Right renal pelvis (tissue), 4 donors: ENCODE data around the gene CA7. TPM values are rescaled to one million over a fixed set of nuclear protein-coding genes. Genes with fewer than 3 reads are reported as not detected.
A peak's percentile ranks its signal among the peaks of the same experiment; 100 is the strongest.
"Not testable (repeated sequence)": the region's sequence is repeated elsewhere in the genome, so short reads cannot be mapped to it uniquely, and the experiment has no call there.

Experiments used
- DNase-seq, 4 donors: peaks; one replicate each; pipeline ENCODE4 v3.0.0-alpha.2; 2013; ENCODE audit warnings: low read depth in 4 of 4, low spot score in 3 of 4, missing footprints in 1 of 4
- polyA plus RNA-seq, 4 donors: library from polyadenylated mRNA; unstranded; fragments of 120-200 nt; gene quantifications; one replicate each; pipeline ENCODE4 v1.2.1, GENCODE V29; 2013; ENCODE audit not compliant: insufficient read length in 4 of 4

The CA7 gene
- polyA plus RNA-seq, 4 donors = 0.21 to 0.71 (median 0.31) TPM

GRCh38 chr16:66894948-66895688 lies 50.9 kb downstream of the CA7 start:
- no peak for DNase-seq

GRCh38 chr16:66895689-66895979 lies 51.4 kb downstream of the CA7 start:
- no peak for DNase-seq

GRCh38 chr16:66895999-66896398 lies 51.8 kb downstream of the CA7 start:
- no peak for DNase-seq

- not testable (repeated sequence) for DNase-seq
These were observed 52.5 kb downstream of the CA7 start for GRCh38 chr16:66896682-66897081.

GRCh38 chr16:66898207-66898606 lies 54.0 kb downstream of the CA7 start:
- no peak for DNase-seq

GRCh38 chr16:66898933-66899309 lies 54.7 kb downstream of the CA7 start:
- DNase-seq = no peak

- DNase-seq = no peak
These were observed 55.2 kb downstream of the CA7 start for GRCh38 chr16:66899310-66899944.

GRCh38 chr16:66899945-66900710 lies 55.9 kb downstream of the CA7 start:
- DNase-seq = peak in 3 of 4 donors; percentile 72 to 80 (median 79)

GRCh38 chr16:66900721-66901441 lies 56.7 kb downstream of the CA7 start:
- DNase-seq = no peak

- no peak for DNase-seq
These were observed 57.4 kb downstream of the CA7 start for GRCh38 chr16:66901626-66902025.

GRCh38 chr16:66902648-66903543 lies 58.7 kb downstream of the CA7 start:
- DNase-seq = no peak

Other genes starting within 250 kb of the CA7 start
- gene CMTM3, start 239.7 kb upstream of the CA7 start, polyA plus RNA-seq = 10 to 100 TPM; 64.7 to 80.6 (median 69.9) TPM
- 10 to 100 TPM; 67.3 to 76.9 (median 72.7) TPM for gene CMTM4, start 147.7 kb upstream of the CA7 start, polyA plus RNA-seq
- gene DYNC1LI2, start 92.8 kb upstream of the CA7 start, polyA plus RNA-seq = 100 to 1,000 TPM; 101 to 135 (median 112) TPM
- under 1 TPM in 1 of 4 donors, not detected in 3; 0.12 TPM for gene TERB1, start 42.8 kb upstream of the CA7 start, polyA plus RNA-seq
- gene NAE1, start 13.4 kb upstream of the CA7 start, polyA plus RNA-seq = 10 to 100 TPM; 70.7 to 88.8 (median 82.8) TPM
- gene PDP2, start 36.1 kb downstream of the CA7 start, polyA plus RNA-seq = 10 to 100 TPM in 3 of 4 donors, 1 to 10 TPM in 1; 10.0 to 15.7 (median 12.8) TPM
- gene CDH16, start 74.5 kb downstream of the CA7 start, polyA plus RNA-seq = 100 to 1,000 TPM; 252 to 295 (median 279) TPM
- gene RRAD, start 81.1 kb downstream of the CA7 start, polyA plus RNA-seq = 1 to 10 TPM; 2.0 to 3.9 (median 2.8) TPM
- 100 to 1,000 TPM in 1 of 4 donors, 10 to 100 TPM in 3; 79.0 to 120 (median 90.3) TPM for gene CIAO2B, start 90.0 kb downstream of the CA7 start, polyA plus RNA-seq
- 10 to 100 TPM; 39.8 to 47.0 (median 42.7) TPM for gene CES2, start 91.1 kb downstream of the CA7 start, polyA plus RNA-seq
- gene CES3, start 116.9 kb downstream of the CA7 start, polyA plus RNA-seq = 1 to 10 TPM; 1.8 to 3.6 (median 2.4) TPM
- 1 to 10 TPM; 6.7 to 9.5 (median 7.8) TPM for gene CES4A, start 144.2 kb downstream of the CA7 start, polyA plus RNA-seq
- gene CBFB, start 184.7 kb downstream of the CA7 start, polyA plus RNA-seq = 10 to 100 TPM; 62.5 to 74.1 (median 66.5) TPM